HG02571 (cell line): ENCODE results near the gene TP53BP1.
A peak's percentile ranks its signal among the peaks of the same experiment; 100 is the strongest.
"Not testable (repeated sequence)": the region's sequence is repeated elsewhere in the genome, so short reads cannot be mapped to it uniquely, and the experiment has no call there.

Source experiments
- ATAC-seq: cut with Tn5 transposase; IDR thresholded peaks from one replicate; pipeline ENCODE4 v1.9.1; 2021; ENCODE audit warnings: mild to moderate bottlenecking, moderate library complexity; ENCODE audit not compliant: unreplicated experiment

TP53BP1 gene

GRCh38 chr15:43420435-43420834 lies 72.5 kb downstream of the TP53BP1 start:
- no peak for ATAC-seq

GRCh38 chr15:43414196-43414595 lies 78.8 kb downstream of the TP53BP1 start:
- no peak for ATAC-seq

GRCh38 chr15:43412096-43412495 lies 80.9 kb downstream of the TP53BP1 start:
- no peak for ATAC-seq

- no peak for ATAC-seq
Observed at GRCh38 chr15:43410572-43411214, 82.3 kb downstream of the TP53BP1 start.

GRCh38 chr15:43408789-43409188 lies 84.2 kb downstream of the TP53BP1 start:
- no peak for ATAC-seq

GRCh38 chr15:43406808-43407207 lies 86.1 kb downstream of the TP53BP1 start:
- no peak for ATAC-seq

- no peak for ATAC-seq
Observed at GRCh38 chr15:43406189-43406588, 86.8 kb downstream of the TP53BP1 start.

- ATAC-seq: no peak
Observed at GRCh38 chr15:43404130-43404529, 88.8 kb downstream of the TP53BP1 start.

- ATAC-seq: no peak
Observed at GRCh38 chr15:43403616-43404015, 89.3 kb downstream of the TP53BP1 start.

GRCh38 chr15:43402255-43402654 lies 90.7 kb downstream of the TP53BP1 start:
- no peak for ATAC-seq

- ATAC-seq: not testable (repeated sequence)
Observed at GRCh38 chr15:43393592-43393991, 99.4 kb downstream of the TP53BP1 start.

GRCh38 chr15:43390723-43391122 lies 102.2 kb downstream of the TP53BP1 start:
- ATAC-seq: no peak

- no peak for ATAC-seq
Observed at GRCh38 chr15:43383070-43383469, 109.9 kb downstream of the TP53BP1 start.

- no peak for ATAC-seq
Observed at GRCh38 chr15:43382310-43382709, 110.6 kb downstream of the TP53BP1 start.

- ATAC-seq: no peak
Observed at GRCh38 chr15:43378601-43379000, 114.4 kb downstream of the TP53BP1 start.

- no peak for ATAC-seq
Observed at GRCh38 chr15:43376017-43376705, 116.8 kb downstream of the TP53BP1 start.

GRCh38 chr15:43370975-43371974 lies 121.7 kb downstream of the TP53BP1 start, which contains the start of the genes TUBGCP4 and ZSCAN29:
TUBGCP4 (plus strand) TSS chr15:43371101; CDS start chr15:43371355, 254 bp downstream.
ZSCAN29 (minus strand) TSS chr15:43371043; CDS start chr15:43369913, 1,130 bp downstream.
- peak; percentile 72 for ATAC-seq

GRCh38 chr15:43370310-43370974 lies 122.5 kb downstream of the TP53BP1 start:
- ATAC-seq: peak; percentile 35

- no peak for ATAC-seq
Observed at GRCh38 chr15:43361313-43361903, 131.5 kb downstream of the TP53BP1 start.

GRCh38 chr15:43360821-43361220 lies 132.1 kb downstream of the TP53BP1 start:
- ATAC-seq: no peak
